ENCODE results near the gene CARD9.

DNA sequence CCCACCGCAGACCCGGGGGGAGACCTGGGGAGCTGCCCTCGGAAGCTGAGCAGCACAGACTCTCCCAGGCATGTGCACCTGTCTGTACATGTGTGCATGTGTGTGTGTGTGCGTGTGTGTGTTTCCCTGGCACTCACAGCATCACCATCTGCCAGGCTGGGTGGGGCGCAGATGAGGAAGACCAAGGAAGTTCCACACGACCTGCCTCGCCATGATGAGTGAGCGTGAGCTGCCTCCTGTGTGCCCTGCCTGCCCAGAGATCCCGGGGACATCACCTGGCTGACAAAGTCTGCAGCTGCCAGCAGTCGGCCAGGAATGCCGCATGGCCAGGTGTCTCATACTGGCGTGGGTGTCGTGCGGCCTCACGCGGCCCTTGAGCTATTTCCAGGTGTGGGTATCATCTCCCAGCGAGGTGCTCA is 50.1 kb downstream of the CARD9 start:
- TF ChIP-seq POLR2A (IDR thresholded peaks at IDR 0.05) (no peak), POLR2AphosphoS5 (IDR thresholded peaks at IDR 0.05) (no peak), EP300 (IDR thresholded peaks at IDR 0.05) (no peak)
- TF ChIP-seq, protein P1, sequence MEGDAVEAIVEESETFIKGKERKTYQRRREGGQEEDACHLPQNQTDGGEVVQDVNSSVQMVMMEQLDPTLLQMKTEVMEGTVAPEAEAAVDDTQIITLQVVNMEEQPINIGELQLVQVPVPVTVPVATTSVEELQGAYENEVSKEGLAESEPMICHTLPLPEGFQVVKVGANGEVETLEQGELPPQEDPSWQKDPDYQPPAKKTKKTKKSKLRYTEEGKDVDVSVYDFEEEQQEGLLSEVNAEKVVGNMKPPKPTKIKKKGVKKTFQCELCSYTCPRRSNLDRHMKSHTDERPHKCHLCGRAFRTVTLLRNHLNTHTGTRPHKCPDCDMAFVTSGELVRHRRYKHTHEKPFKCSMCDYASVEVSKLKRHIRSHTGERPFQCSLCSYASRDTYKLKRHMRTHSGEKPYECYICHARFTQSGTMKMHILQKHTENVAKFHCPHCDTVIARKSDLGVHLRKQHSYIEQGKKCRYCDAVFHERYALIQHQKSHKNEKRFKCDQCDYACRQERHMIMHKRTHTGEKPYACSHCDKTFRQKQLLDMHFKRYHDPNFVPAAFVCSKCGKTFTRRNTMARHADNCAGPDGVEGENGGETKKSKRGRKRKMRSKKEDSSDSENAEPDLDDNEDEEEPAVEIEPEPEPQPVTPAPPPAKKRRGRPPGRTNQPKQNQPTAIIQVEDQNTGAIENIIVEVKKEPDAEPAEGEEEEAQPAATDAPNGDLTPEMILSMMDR (IDR thresholded peaks at IDR 0.05): no peak

All from suprapubic skin (tissue), 4 donors.